NCI-H82 treated with DMSO at 0.1 percent for 48 hours (cell line): ENCODE results near the gene GALNT6.
"Not testable (repeated sequence)": the region's sequence is repeated elsewhere in the genome, so short reads cannot be mapped to it uniquely, and the experiment has no call there.

Experiments used
- DNase-seq: peaks from one replicate; lab custom pipeline; 2025; ENCODE audit not compliant: unreplicated experiment; lab: John Stamatoyannopoulos, UW

The GALNT6 gene

DNA sequence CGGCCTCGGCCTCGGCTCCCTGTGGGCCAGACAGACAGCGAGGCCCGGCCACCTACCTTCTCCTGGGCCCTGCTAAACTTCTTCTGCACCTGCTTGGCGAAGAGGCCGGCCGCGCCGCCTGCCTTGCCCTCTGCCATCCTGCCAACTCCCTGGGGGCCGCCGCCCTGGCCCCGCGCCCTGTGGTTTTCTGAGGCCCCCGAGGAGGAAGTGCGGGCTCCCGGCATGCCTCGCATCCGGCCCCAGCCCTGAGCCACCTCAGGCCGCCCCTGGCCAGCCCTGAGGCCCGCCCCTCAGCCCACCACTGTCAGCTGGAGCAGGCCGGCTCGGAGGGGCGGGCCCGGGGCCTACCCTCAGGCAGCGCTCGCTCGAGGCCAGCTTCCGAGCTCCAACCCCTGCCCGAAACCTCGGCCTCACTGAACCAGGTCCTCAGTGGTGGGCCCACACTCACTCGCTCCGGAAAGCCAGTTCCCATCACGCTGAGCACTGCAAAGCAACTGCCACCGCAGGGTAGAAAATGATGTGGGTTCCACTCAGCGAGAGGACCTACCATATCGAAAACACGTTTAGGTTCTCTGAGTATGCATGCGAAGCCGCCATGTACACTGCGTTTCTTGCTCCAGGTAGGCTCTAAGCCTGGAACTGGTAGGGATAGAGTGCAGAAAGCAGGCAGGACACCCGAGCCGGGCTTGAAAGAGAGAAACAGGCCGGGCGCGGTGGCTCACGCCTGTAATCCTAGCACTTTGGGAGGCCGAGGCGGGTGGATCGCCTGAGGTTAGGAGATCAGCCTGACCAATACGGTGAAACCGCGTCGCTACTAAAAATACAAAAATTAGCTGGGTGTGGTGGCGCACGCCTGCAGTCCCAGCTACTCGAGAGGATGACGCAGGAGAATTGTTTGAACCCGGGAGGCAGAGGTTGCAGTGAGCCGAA is 67.0 kb downstream of the GALNT6 start, which contains the start of gene BIN2:
Gene BIN2, minus strand, starts transcription at position 209 of the 930 bp plus-strand sequence. Its CDS starts 72 bp downstream, at position 137.
- DNase-seq = no peak

DNA sequence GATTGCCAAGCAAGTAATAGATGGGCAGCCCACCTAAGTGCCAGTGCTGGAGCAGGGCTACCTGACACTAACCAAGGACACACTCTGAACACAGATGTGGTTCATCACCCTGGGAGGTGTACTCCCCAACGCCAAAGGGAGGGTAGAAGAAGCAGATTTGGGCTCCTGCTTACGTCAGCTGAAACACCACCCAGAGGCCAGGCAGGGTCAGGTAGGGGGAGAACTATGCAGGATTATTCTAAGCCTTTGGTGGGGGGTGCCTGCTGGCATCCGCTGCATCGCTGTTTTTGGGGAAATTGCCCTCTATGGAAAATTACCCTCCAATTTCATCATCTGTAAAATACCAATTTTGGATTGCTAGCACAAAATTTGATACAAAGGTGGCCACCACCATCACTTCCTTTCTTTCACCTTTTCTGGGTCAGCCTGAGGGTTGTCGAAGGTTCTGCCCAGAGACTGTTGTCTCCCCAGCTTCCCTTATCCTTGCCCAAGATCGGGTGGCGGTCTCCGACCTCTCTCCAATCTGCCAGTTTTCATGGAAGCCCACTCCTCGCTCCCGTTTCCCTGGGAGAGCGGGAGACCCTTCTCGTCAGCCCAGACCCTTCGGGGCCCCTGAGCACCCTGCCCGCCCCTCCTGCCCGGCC is 67.8 kb downstream of the GALNT6 start:
- no peak for DNase-seq

DNA sequence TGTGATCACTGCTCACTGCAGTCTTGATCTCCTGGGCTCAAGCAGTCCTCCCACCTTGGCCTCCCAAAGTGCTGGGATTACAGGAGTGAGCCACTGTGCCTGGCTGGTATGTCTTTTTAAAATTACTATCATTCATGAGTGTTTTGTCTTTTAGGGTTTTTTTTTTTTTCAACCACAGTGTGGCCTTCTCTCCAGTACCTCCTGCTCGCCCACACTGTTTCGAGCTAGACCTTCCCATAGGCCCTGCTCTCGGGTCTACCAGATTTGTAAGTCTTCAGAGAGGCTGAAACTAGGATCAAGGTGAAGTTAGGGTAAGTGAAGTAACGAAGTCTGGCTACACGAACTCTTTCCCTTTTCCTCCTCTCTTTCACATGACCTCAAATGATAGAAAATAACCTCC is 68.8 kb downstream of the GALNT6 start:
- DNase-seq = no peak

GRCh38 chr12:51321882-51322281 is 69.3 kb downstream of the GALNT6 start:
- no peak for DNase-seq

DNA sequence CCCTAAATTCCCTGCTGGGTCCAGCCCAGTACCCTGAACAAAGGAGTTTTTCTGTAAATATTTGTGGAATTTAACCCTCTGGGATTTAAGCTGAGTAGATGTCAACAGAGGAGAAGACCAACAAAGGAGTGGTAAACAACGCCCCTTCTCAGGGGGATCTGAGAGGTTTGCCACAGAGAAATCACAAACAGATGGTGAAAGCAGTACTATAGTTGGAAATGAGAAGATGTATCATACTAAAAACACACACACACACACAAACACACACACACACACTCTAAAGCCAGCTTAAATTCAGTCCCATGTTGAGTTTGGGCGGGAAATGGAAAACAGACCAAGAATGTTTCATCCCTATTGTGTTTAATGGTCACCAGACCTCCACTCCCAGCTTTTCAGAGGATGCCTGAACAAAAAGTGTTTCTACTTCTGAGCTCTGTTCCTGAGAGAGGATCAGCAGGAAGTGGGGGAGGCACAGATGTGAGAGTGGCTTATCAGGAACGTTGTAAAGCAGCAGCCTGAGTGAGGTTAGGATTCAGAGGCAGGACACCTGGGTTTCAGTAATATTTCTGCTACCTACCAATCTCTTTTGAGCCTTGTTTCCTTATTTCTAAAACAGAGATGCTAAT is 70.4 kb downstream of the GALNT6 start:
- DNase-seq = peak; percentile 19

- DNase-seq = no peak
Measured at GRCh38 chr12:51320311-51320694, 70.9 kb downstream of the GALNT6 start.

- no peak for DNase-seq
Measured at GRCh38 chr12:51318846-51319599, 72.2 kb downstream of the GALNT6 start.

GRCh38 chr12:51318057-51318806 is 73.0 kb downstream of the GALNT6 start:
- DNase-seq = not testable (repeated sequence)

- no peak for DNase-seq
Measured at GRCh38 chr12:51311389-51311788, 79.8 kb downstream of the GALNT6 start.

GRCh38 chr12:51307655-51308593 is 83.3 kb downstream of the GALNT6 start:
- no peak for DNase-seq

- no peak for DNase-seq
Measured at GRCh38 chr12:51306507-51306906, 84.7 kb downstream of the GALNT6 start.
